PC-3 (cell line): ENCODE results near the gene GLYATL1B. TPM values are rescaled to one million over a fixed set of nuclear protein-coding genes. Genes with fewer than 3 reads are reported as not detected.
"Not testable (repeated sequence)": the region's sequence is repeated elsewhere in the genome, so short reads cannot be mapped to it uniquely, and the experiment has no call there.

ENCODE experiments used
- ATAC-seq: fragments of 200-7000 bp; cut with Tn5 transposase; 2 replicates; pipeline ENCODE4 v1.9.1; 2020; ENCODE audit warnings: mild to moderate bottlenecking, moderate library complexity
- BruUV-seq: library from RNA; stranded (reverse); fragments of 400-500 nt; replicated peaks from 2 replicates; lab custom pipeline; 2021; lab: Mats Ljungman, UMichigan
- CTCF ChIA-PET: fragments of 300-600 bp; sonication (Branson Sonifier 250); formaldehyde crosslinking; loops from one replicate; lab custom pipeline; 2022; ENCODE audit warnings: antibody characterized with exemption; lab: Charles Lee
- POLR2A ChIA-PET: fragments of 300-600 bp; sonication (Branson Sonifier 250); formaldehyde crosslinking; loops from one replicate; lab custom pipeline; 2022; ENCODE audit warnings: antibody characterized with exemption; ENCODE audit not compliant: unreplicated experiment; lab: Charles Lee
- DNase-seq: peaks from one replicate; pipeline ENCODE4 v3.0.0-alpha.2; 2015
- H2AFZ ChIP-seq: fragments of 300-600 bp; sonication (generic); 2 replicates; pipeline ENCODE4 v1.6.0; 2016; ENCODE audit warnings: antibody characterized with exemption, low read length
- H3F3A ChIP-seq: fragments of 300-600 bp; sonication (generic); one replicate; pipeline ENCODE4 v1.6.0; 2017; ENCODE audit warnings: antibody characterized with exemption, low read length, control low read depth, mild to moderate bottlenecking; ENCODE audit not compliant: unreplicated experiment
- H3K27ac ChIP-seq: fragments of 300-600 bp; sonication (generic); 2 replicates; pipeline ENCODE4 v1.5.1; 2016; ENCODE audit warnings: mild to moderate bottlenecking, low read length
- H3K27me3 ChIP-seq: fragments of 300-600 bp; sonication (generic); 2 replicates; pipeline ENCODE4 v1.6.1; 2016; ENCODE audit warnings: low read length, mixed read lengths
- H3K36me3 ChIP-seq: fragments of 300-600 bp; sonication (generic); 2 replicates; pipeline ENCODE4 v1.6.1; 2016; ENCODE audit warnings: low read depth, mixed run types, low read length, mixed read lengths
- H3K4me1 ChIP-seq: fragments of 300-600 bp; sonication (generic); 2 replicates; pipeline ENCODE4 v1.5.1; 2016; ENCODE audit warnings: low read length; ENCODE audit not compliant: insufficient read depth
- H3K4me2 ChIP-seq: fragments of 300-600 bp; sonication (generic); 2 replicates; pipeline ENCODE4 v1.6.0; 2016; ENCODE audit warnings: low read length
- H3K4me3 ChIP-seq: fragments of 300-600 bp; sonication (generic); 2 replicates; pipeline ENCODE4 v1.5.1; 2016; ENCODE audit warnings: mild to moderate bottlenecking, low read length, mixed read lengths
- H3K79me2 ChIP-seq: fragments of 300-600 bp; sonication (generic); 2 replicates; pipeline ENCODE4 v1.6.1; 2017; ENCODE audit warnings: low read length, mixed read lengths
- H3K9ac ChIP-seq: fragments of 300-600 bp; sonication (generic); 2 replicates; pipeline ENCODE4 v1.6.0; 2016; ENCODE audit warnings: mild to moderate bottlenecking, low read length
- H3K9me2 ChIP-seq: fragments of 300-600 bp; sonication (generic); replicated peaks from 2 replicates; pipeline ENCODE4 v1.6.1; 2016; ENCODE audit warnings: mixed run types, low read length, mixed read lengths
- H3K9me3 ChIP-seq: fragments of 300-600 bp; sonication (generic); 2 replicates; pipeline ENCODE4 v1.6.1; 2016; ENCODE audit warnings: low read length, mixed read lengths
- H4K20me1 ChIP-seq: fragments of 300-600 bp; sonication (generic); 2 replicates; pipeline ENCODE4 v1.6.1; 2016; ENCODE audit warnings: low read length, mixed read lengths
- EZH2 ChIP-seq: fragments of 300-600 bp; sonication (generic); IDR thresholded peaks from one replicate; pipeline ENCODE4 v1.6.1; 2017; ENCODE audit warnings: antibody characterized with exemption, mild to moderate bottlenecking, low read length; ENCODE audit not compliant: unreplicated experiment
- EZH2phosphoT487 ChIP-seq: fragments of 300-600 bp; sonication (generic); IDR thresholded peaks from 2 replicates; pipeline ENCODE4 v1.6.1; 2018; ENCODE audit warnings: mild to moderate bottlenecking, antibody characterized with exemption, low read length, borderline replicate concordance
- intact Hi-C: fragments of 100-400 bp; cut with micrococcal nuclease; formaldehyde crosslinking; loops from 2 replicates; pipeline ENCODE4 v1.9.0; 2023
- total RNA-seq: library from RNA; depleted of rRNA; stranded (reverse); fragments of >200 nt; gene quantifications from 2 replicates; pipeline ENCODE4 v1.2.3, GENCODE V29; 2014
- TF ChIP-seq, protein P1 (sequence below): fragments of 300-600 bp; sonication (generic); conservative IDR thresholded peaks from 2 replicates; pipeline ENCODE4 v1.5.1; 2017; ENCODE audit warnings: antibody characterized with exemption, low read depth, mild to moderate bottlenecking, low read length

Gene GLYATL1B
- total RNA-seq, 1 experiment from 2014 or later: not detected

- Histone ChIP-seq H3K4me1 (peaks cover 3% of the 10 kb centered on the region; the same call in 1 of the 2 replicates), H3K4me3 (no peak overlapping the region), H2AFZ (no peak overlapping the region), H3K27ac (no peak overlapping the region), H3K4me2 (no peak overlapping the region), H3K36me3 (no peaks in the 10 kb centered on the region), H3K9me2 (no peaks in the 10 kb centered on the region), H3F3A (no peaks in the 10 kb centered on the region), H3K79me2 (no peaks in the 10 kb centered on the region), H3K9me3 (no peaks in the 10 kb centered on the region), H4K20me1 (no peaks in the 10 kb centered on the region), H3K27me3 (peaks cover 64% of the 10 kb centered on the region), H3K9ac (no peak overlapping the region)
- TF ChIP-seq, protein P1, sequence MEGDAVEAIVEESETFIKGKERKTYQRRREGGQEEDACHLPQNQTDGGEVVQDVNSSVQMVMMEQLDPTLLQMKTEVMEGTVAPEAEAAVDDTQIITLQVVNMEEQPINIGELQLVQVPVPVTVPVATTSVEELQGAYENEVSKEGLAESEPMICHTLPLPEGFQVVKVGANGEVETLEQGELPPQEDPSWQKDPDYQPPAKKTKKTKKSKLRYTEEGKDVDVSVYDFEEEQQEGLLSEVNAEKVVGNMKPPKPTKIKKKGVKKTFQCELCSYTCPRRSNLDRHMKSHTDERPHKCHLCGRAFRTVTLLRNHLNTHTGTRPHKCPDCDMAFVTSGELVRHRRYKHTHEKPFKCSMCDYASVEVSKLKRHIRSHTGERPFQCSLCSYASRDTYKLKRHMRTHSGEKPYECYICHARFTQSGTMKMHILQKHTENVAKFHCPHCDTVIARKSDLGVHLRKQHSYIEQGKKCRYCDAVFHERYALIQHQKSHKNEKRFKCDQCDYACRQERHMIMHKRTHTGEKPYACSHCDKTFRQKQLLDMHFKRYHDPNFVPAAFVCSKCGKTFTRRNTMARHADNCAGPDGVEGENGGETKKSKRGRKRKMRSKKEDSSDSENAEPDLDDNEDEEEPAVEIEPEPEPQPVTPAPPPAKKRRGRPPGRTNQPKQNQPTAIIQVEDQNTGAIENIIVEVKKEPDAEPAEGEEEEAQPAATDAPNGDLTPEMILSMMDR: no peak
- no peak for TF ChIP-seq EZH2phosphoT487
- TF ChIP-seq EZH2: no peak
- BruUV-seq: no TSS peak
- DNase-seq (no peak), ATAC-seq (no peak)
- ChIA-PET CTCF (no interaction called here), POLR2A (no interaction called here)
- intact Hi-C loops: no loop called here
Observed at GRCh38 chr11:59062602-59063529, 23.2 kb upstream of the GLYATL1B start.

DNA sequence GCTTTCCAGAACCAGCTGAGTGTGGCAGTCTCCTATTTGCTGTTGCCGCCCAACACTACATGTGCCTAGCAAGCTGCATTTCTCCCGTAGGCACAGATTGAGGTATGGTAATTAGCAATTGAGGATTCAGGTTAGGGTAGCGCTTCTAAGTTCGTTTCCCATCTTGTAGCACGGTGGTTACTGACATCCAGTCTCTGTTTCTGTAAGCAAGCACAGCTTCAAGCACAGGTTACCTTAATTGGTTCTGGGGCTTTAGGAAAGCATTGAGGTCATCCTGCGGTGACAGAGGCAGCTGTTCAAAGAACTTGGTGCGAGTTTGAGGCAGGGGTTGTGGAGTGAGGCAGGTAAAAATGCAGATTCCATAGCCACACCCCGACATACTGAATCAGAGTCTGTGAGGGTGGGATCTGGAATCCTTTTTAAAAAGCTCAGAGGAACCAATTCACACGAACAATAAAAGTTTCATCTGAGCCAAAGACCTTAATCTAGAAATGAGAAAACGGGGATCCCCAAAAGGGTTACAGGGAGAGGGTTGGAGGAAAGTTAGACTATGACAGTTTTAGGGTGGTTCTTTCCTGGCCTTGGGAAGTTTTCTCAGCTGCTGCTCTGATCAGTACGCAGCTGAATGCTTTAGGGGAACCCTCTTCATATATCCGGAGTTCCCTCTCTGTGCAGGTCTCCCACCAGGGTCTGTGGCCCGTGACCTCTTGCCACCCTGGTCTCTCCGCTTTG is 21.9 kb upstream of the GLYATL1B start:
- CTCF ChIA-PET, intact Hi-C loops, ATAC-seq: not testable (repeated sequence)

GRCh38 chr11:59069087-59069486 is 17.0 kb upstream of the GLYATL1B start:
- Histone ChIP-seq H3K9me2 (no peaks in the 10 kb centered on the region), H3F3A (no peaks in the 10 kb centered on the region), H3K4me2 (no peak overlapping the region), H3K27ac (no peak overlapping the region), H3K27me3 (peaks cover 67% of the 10 kb centered on the region), H3K4me3 (no peak overlapping the region), H3K9ac (no peak overlapping the region), H3K4me1 (no peaks in the 10 kb centered on the region), H2AFZ (no peak overlapping the region), H3K36me3 (no peaks in the 10 kb centered on the region), H4K20me1 (no peaks in the 10 kb centered on the region), H3K79me2 (no peaks in the 10 kb centered on the region), H3K9me3 (no peaks in the 10 kb centered on the region)
- TF ChIP-seq EZH2phosphoT487: no peak
- TF ChIP-seq, protein P1: no peak
- TF ChIP-seq EZH2: no peak
- ChIA-PET POLR2A (no interaction called here), CTCF (no interaction called here)
- DNase-seq: peak; percentile 32
- ATAC-seq: no peak
- intact Hi-C loops: no loop called here
- BruUV-seq: no TSS peak

More for the DNA sequence above, 21.9 kb upstream of the GLYATL1B start:
- H4K20me1 ChIP-seq, H3K4me1 ChIP-seq, DNase-seq, H3K9me2 ChIP-seq, H3K27ac ChIP-seq, H3K79me2 ChIP-seq, H3K9ac ChIP-seq, POLR2A ChIA-PET, H3K4me2 ChIP-seq, H3K4me3 ChIP-seq, BruUV-seq, H3F3A ChIP-seq, H3K36me3 ChIP-seq, H2AFZ ChIP-seq, H3K9me3 ChIP-seq: not testable (repeated sequence)
- peaks cover 75% of the 10 kb centered on the region for H3K27me3 ChIP-seq
